Spleen (tissue), 7 donors: Measurements from ENCODE around the gene MEF2C.

Source experiments
- CTCF ChIP-seq, 11 experiments: fragments of 200-600 bp in 7 of 11; fragments of 450-650 bp in 4 of 11; sonication (generic) in 4 of 11; IDR thresholded peaks in 8 of 11; conservative IDR thresholded peaks in 3 of 11; 1 replicate in 7 of 11; 2 replicates in 4 of 11; pipeline versions ENCODE4 v1.4.0 to v1.8.0; 2016 to 2021; ENCODE audit warnings: antibody characterized with exemption in 11 of 11, inconsistent platforms in 4 of 11, mild to moderate bottlenecking in 1 of 11
- POLR2A ChIP-seq, 3 donors: fragments of 450-650 bp; IDR thresholded peaks; one replicate each; pipeline ENCODE4 v1.5.1; 2017; ENCODE audit warnings: antibody characterized with exemption in 3 of 3, mild to moderate bottlenecking in 1 of 3
- POLR2AphosphoS5 ChIP-seq, 3 donors: sonication (generic); formaldehyde crosslinking; IDR thresholded peaks; one replicate each; pipeline ENCODE4 v1.5.1; 2017; ENCODE audit warnings: antibody characterized with exemption in 3 of 3
- donor health status: DM: no; HTN: no; CAD: no; lungs with moderate emphysema.
- donor health status: DM: no; HTN: no; CAD: no.
- donor health status: DM: no; HTN: no; CAD: no.

DNA sequence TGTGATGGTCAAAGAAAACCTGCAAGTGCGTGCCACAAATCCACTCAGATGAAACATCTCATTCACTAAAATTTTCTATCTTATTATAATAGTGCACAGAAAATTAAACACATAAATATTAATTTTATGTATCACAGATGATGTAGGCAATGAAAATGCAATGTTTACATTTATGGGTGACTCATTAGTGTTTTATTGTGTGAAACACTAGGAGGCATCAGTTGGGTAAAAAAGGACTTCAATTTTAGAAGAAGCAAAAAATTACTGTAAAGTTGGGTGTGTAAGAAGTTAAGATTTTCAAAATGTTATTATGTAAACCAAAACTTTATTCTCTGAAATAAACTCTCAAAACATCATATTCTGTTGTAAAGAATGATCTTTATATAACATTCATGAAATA, 4.0 kb downstream of the MEF2C start:
- TF ChIP-seq CTCF (IDR thresholded peaks at IDR 0.05 in 8 of 11, conservative IDR thresholded peaks at IDR 0.05 in 3 of 11) (no peak), POLR2AphosphoS5 (IDR thresholded peaks at IDR 0.05) (no peak), POLR2A (IDR thresholded peaks at IDR 0.05) (no peak)
